ENCODE results near the gene RANBP1.
"Not testable (repeated sequence)": the region's sequence is repeated elsewhere in the genome, so short reads cannot be mapped to it uniquely, and the experiment has no call there.

Gene RANBP1

DNA sequence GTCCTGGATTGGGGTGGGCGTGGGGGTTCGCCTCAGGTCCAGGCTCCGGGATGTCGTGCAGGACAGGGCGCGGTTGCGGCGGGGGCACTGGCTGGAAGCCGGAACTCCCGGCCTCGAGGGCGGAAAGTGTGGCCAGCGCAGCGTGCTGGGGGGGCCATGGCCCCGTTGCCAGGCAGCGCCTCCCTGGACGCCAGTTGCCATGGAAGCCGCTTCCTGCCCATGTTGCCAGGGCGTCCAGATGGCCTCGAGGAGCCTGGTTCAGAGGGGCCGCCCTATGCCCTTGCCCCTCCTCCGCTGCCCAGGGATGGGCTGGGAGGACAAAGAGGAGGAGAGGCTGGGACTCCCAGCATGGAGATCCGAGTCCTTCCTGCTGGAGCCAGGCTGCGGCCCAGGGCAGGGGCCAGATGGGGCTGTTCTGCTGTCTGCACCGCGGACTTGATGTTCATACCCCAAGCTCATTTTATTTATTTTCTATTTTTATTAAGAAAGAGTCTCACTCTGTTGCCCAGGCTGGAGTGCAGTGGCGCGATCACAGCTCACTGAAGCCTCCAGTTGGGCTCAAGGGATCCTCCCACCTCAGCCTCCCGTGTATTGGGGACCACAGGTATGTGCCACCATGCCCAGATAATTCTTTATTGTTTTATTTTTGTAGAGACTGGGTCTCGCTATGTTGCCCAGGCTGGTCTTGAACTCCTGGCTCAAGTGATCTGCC is 39.6 kb downstream of the RANBP1 start:
- DNase-seq, result peak; percentile 95

GRCh38 chr22:20156042-20156389 is 40.1 kb downstream of the RANBP1 start:
- DNase-seq, result no peak

DNA sequence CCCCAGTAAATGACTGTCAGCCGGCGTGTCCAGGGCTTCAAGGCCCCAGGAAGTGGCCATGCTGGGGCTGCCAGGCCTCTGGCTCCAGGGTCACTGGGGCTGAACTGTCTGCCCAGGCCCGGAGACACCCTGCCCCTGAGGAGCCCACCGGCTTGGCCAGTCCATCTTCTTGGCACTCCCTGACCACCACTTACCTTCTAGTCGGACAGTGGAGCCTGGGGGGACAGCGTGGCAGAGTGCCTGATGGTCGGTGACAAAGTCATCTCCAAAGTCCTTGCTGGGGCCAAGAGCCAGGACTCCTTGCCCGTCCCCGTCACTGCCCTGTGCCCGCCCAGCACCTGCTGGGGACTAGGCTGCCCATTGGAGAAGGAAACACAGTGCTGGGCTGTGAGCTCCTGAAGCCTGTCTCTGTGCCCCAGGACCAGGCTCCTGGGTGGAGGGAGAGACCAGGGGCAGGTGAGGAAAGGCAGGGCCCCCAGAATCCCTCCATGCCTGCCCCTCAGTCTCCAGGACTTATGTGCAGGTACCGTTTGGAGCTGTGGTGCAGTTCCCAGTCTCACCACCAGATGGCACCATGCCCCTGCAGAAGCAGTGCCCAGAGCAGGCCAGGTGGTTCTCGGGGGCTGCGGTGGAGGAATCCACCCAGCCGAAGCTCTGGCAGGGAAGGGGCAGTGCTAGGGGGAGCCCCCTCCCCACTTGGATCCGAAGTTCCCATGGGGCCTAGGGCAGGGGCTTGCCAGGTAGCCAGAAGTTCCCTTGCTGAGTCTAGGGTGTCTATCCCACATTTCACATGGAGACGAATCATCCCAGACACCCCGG is 40.9 kb downstream of the RANBP1 start:
- DNase-seq, result peak; percentile 25

GRCh38 chr22:20157430-20158183 is 41.7 kb downstream of the RANBP1 start:
- no peak for DNase-seq

DNA sequence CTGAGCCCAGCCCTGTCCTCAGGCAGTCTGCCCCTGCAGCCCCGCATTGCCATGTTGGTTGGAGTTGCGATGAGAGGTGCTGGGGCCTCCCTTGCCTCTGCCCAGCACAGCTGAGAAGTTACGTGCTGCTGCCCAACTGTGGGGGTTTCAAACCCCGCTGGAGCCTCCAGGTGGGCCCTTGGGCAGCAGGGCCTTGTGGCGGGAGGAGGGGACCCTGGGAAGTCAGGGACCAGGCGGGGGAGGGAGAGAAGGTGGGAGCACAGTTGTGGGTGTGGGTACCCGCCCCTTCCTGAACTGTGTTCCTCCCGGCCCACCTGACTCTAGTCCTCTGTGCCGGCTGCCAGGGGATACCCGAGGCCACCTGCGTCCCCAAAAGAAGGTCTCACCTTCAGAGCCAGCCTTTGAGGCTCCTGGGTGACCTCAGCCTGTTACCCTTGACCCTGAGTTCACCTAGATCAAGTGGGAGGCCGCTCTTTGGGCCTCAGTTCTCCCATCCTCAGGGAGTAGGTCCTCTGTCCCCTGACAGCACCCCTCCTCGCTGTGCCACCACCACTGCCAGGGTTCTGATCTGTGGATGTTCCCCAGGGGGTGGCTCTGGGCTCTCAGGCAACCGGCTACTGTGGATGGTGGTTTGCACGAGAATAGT is 42.6 kb downstream of the RANBP1 start:
- DNase-seq, result no peak

GRCh38 chr22:20159076-20159475 is 43.2 kb downstream of the RANBP1 start:
- no peak for DNase-seq

DNA sequence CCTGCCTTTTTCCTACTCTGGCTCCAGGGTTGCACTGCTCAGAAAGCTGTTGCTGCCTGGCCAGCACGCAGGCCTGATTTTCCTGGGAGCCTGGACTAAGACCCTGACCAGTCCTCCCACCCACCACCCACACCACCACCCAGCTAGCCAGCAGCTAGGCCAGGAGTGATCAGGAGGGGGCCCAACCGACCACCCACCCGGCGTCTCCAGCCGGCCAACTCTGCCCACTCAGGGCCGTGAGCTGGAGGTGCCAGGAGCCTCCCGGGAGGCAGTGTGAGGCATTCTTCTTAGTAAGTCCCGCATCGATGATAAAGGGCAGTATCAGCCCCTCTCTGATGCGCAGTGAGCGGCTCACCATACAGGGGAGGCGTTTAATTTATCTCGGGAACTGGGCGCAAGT is 43.6 kb downstream of the RANBP1 start:
- not testable (repeated sequence) for DNase-seq

GRCh38 chr22:20160041-20160440 is 44.1 kb downstream of the RANBP1 start:
- DNase-seq, result no peak

GRCh38 chr22:20164863-20165262 is 49.0 kb downstream of the RANBP1 start:
- DNase-seq, result no peak

DNA sequence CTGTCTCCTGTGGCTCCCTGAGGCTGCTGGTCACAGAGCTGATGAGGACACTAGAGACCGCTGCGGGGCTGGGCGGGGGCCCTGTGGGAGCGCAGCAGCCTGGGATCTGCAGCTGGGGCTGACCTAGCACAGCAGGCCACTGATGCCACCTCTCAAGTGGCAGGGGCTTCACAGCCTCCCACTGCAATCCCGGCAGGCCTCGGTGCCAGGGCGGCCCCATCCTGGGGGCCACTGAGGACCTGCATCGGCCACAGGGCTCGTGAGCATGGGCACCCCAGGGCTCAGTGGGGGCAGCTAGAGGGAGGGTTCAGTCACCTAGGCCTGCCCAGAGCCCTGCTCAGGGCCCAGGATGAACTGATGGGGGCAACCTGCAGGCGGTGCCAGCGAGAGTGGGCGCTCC is 49.5 kb downstream of the RANBP1 start:
- DNase-seq, result no peak

DNA sequence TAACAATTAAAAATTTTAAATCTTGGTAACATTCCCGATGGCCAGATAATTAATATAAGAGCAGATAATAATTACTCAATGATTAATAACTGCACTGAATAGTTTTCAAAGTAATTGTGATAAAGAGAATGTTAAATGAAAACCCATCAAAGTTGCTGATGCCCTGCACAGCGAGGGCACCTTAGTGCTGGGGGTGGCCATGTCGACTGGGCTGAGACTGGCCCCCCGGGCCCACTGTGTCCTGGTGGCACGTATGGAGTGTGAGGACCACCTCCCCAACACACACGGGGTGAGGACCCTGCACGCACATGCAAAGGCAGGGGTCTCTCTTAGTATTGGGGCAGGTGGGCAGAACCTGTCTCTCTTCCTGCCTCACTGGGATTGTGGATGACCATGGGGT is 50.0 kb downstream of the RANBP1 start:
- DNase-seq, result no peak

- DNase-seq, result no peak
Observed at GRCh38 chr22:20166703-20167102, 50.8 kb downstream of the RANBP1 start.

GRCh38 chr22:20167643-20168322 is 51.9 kb downstream of the RANBP1 start:
- no peak for DNase-seq

DNA sequence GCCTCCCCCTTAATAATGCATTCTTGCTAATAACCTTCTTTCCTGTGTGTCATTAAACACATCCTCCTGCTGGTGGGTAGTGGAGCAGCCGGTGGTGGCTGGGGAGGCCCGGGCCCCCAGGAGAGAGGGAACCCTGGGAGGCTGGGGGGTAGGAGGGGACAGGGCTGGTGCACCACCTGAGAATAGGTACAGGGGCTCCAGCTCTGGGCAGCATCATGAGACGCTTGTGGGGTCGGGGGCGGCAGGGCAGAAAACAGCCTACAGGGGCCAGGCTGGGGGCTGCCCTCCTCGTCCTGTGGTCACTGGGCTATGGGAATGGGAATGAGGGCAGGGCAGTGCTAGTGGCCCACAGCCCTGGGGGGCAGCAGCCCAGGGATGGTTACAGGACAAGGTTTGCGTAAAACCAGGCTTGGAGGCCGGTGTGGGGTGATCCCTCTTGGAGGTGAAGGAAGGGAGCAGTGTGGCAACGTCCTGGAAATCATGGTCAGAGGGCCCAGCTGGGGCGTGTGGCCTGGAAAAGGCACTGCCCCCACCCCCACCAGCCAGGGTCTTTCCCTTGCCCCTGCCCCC is 53.4 kb downstream of the RANBP1 start:
- DNase-seq, result no peak

DNA sequence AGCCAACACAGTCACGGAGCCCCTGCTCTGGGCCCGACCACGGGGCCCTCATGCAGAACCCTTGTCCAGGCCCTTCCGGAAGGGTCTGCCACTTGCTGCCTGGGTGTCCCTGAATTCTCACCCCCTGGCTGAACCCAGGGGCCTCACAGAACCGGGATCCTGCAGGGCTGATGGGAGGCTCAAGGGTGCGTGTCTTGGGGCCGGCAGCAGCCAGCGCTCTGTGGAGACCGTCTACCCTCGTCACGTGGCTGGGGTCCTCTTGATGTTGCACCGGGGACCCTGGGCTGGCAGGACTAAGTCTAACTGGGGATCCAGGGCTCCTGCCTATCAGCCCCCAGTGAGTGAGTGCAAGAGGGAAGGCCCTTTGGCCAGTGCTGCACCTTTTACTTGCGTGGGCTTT is 54.3 kb downstream of the RANBP1 start:
- no peak for DNase-seq

- DNase-seq, result no peak
Observed at GRCh38 chr22:20171288-20172140, 55.6 kb downstream of the RANBP1 start.

- no peak for DNase-seq
Observed at GRCh38 chr22:20172141-20172613, 56.3 kb downstream of the RANBP1 start.

- DNase-seq, result no peak
Observed at GRCh38 chr22:20173246-20173645, 57.3 kb downstream of the RANBP1 start.

- DNase-seq, result no peak
Observed at GRCh38 chr22:20173772-20174171, 57.9 kb downstream of the RANBP1 start.

DNA sequence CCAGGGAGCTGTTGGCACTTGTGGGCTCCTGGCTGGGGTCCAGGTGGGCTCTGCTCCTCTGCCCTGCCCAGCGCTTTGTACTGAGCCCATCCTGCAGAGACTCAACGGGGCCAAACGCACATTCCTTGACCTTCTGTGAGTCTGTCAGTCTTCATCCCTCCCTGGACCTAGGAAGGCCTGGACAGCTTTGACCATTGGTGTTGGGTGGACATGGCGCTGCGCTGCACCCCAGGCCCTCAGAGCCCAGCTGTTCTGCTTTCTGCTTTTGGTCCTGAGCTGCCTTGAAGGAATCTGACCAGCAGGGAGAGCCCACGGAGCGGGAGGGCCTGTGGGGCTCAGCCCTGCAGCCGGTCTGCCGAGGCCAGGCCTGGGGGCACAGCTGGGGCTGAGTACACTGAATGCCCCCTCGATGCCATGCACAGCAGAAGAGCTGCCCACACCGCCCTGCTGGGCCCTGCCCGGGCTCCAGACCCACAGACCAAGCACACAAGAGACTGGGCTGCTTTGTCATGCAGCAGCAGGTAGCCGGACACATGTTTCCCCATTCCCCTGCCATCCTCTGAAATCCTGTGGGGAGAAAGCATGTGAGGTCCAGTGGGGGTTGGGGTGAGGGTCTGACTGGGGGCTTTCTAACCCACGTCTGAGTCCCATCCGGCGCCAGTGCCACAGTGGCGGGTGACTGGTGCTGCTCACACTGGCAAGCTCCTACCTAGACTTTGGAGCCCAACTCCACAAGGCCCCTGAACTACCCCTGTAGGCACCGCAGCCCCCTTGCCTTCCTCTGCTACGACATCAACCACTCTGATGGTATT is 59.1 kb downstream of the RANBP1 start:
- DNase-seq, result no peak

DNA sequence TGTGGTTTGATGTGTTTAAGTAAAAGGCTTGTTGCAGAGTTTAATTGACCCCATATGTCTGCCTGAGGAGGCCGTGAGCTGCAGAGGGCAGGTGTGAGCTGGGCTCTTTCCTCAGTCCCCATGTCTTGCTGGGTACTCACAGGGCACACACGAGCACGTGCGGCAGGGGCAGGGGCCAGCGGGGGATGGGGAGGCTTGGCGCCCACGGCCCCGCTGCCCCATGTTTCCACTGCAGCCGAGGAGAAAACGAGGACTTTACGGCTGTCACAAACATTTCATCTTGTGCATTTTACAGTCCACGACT is 59.6 kb downstream of the RANBP1 start:
- no peak for DNase-seq
